NCI-H2107 treated with DMSO at 0.1 percent for 48 hours (cell line): Measurements from ENCODE around the gene BBS9.
"Not testable (repeated sequence)": the region's sequence is repeated elsewhere in the genome, so short reads cannot be mapped to it uniquely, and the experiment has no call there.

Experiments
- DNase-seq: peaks from one replicate; lab custom pipeline; 2025; ENCODE audit not compliant: unreplicated experiment; lab: John Stamatoyannopoulos, UW

BBS9 gene

DNA sequence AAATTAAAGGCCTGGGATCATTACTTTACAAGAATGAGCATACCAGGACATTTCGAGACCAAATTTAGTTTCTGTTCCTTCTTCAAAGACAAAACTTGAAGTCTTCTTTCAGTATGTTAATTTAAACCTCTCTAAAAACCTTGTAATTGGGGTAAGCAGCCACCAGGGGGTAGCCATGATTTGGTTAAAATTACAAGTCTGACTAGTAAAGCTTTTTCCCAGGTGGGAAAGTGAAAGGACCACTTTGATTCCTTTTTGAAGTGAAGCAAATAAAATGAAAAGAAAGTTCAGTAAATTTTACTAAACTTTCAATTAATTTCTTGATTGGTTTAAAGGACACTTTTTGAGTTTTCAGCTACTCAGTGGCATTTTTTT, 294.3 kb downstream of the BBS9 start:
- DNase-seq, result no peak

DNA sequence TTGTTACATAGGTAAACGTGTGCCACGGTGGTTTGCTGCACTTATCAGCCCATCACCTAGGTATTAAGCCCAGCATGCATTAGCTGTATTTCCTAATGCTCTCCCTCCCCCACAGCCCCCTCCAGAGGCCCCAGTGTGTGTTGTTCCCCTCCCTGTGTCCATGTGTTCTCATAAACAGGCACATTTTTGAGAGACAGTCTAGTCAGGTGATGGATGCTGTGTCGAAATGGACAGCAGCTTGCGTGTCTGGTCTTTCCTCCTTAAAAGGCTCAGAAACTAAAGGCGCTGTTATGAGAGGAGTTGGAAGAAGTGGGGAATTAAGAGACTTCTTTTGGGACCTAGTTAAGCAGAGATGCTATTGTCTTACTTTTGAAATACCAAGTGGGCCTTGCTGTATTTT, 296.0 kb downstream of the BBS9 start:
- no peak for DNase-seq

DNA sequence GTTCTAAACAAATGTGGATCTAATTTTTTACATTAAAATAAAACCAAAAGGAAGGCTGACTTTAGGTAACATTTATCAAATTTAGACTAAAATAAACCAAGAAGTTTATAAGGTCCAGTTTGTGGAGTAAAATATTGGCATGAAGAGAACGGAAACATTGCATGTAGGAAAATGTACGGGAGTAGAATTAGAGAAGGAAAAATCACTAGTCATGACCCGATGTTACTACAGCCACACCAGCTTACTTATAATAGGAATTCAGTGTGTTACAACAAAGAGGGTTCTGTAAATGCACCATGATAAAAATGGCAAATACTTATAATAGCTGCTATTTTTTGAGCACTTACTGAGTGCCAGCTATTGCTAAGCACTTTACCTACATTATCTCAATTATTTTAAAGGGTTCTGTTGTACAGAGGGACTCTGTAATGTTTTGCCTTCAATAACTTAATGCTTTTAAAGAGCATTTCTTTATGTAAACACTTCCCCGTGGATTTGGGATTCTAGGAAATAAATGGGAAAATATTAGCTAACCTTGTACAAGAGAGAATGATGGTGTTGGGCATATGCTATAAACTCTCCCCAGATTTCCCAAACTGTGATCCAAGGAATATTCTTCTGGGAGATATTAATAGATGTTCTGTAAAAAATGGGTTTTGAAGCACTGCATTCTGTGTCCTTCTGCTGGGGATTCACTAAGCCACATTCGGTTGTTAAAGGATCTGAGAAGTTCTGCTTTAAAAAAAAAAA, 296.7 kb downstream of the BBS9 start:
- DNase-seq, result no peak

DNA sequence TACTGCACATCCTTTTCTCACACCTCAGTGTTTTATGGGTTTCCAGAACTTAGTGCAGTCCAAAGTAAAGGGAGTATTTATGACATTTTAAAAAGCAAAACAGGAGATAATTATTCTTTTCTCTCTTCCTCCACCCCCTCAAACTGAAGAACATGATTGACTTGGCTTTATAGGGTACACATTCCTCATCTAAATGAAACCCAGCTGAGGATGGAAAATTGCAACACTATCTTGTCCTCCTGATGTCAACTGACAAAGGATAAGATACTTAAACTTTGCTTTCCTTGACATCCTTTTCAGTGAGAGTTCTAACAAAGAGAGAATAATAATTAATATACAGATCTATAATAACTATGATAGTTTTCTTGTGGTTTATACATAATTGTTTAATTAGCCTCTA, 299.1 kb downstream of the BBS9 start:
- DNase-seq, result no peak

DNA sequence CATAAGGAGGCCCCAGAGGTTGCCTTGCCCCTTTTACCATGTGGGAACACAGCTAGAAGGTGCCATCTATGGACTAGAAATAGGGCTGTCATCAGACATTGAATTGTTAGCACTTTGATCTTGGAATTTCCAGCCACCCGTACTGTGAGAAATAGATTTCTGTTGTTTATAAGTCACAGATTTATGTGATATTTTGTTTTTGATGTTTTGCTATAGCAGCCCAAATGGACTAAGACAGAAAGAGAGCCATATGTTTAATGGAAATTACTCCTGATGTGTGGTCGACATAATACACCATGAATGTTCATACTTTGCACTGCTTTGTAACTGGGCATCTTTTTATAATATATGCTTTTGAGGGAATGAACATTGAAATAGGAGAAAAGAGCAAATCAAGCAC, 302.2 kb downstream of the BBS9 start:
- DNase-seq, result no peak

DNA sequence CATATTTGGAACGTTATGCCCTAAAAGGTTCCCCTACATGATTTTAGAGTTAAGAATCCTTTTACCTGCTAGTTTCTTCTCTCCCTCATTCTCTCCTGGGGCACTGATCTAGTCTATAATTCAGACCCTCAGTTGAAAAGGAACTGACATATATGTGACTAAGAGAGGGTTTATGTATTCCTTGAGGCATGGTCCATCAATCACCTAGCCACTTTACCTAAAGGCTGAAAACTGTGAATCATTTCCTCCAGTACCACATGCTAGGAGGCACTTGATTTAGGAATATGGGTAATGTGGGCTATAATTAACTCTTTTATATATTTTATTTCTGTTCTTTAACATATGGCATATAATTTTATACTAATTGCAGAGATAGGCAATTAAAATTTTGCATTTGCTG, 303.5 kb downstream of the BBS9 start:
- DNase-seq, result no peak

DNA sequence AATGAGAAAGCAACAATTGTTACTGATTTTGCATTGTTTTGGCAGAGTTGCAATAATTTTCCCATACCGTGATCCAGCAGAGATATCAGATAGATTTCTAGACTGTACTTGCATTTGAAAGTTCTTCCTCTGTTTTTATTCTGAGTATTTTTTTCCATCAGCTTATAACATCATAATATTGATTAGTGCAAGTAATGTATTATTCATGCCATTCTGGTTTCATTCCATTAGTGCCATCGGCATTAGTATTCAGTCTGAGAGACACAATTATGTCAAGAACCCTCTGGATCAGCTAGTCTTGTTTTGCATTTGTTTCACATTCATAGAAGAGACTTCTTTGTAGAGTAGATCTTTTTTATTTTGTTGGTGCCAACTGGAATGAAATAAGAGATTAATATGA, 304.0 kb downstream of the BBS9 start:
- no peak for DNase-seq

DNA sequence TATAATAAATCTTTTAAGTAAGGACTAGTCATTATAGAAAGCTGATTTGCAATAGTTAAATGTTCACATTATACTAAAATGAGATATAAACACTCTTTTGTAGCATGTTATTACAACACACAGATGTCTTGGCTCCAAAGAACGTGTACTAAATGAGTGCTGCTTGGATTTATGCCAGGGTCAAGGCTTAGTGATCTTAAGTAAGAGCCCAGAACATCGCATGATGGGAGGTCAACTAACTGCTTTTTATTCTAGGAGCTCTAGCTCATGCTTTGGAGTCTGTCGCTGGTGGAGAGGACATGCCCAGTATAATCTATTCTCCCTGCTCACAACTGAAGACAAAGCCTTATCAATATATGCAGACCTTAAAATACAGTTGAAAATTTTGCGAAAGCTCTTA, 315.1 kb downstream of the BBS9 start:
- no peak for DNase-seq

DNA sequence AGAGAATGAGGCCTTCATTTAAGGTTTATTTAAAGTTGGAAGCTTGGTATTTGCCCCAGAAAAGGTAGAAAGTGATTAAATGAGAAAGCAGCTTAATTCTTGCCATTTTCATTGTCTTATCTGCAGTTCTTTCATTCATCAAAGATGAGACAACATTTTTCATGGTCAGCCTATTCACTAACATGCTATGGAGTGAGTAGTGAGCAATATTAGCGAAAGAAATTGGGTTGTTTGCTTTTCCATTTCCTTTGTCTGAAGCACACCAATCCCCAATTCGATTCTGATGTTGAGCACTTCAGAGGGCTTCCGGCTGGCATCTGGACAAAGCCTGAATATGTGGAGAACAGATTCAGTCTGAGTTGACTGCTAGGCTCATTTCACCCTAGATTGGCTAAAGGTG, 317.2 kb downstream of the BBS9 start:
- DNase-seq, result peak; percentile 32

DNA sequence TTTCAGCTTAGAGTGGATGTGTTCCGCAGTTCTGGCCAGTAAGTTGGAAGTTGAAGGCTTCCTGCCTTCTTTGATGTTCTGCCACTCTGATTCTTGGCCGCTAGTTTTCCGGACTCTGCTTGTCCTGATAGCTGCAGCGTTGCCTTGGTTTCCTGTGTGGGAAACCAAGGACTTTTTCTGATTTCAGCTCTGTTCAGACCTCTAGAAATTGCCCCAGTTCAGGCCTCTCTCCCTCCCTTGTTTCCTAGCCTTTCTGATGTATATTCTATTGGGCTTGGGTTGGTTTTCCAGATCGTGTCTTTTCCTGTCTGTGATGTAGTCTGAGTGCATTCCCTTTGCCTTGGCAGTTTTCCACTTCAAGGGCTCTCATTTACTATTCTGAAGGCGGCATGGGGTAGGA, 318.7 kb downstream of the BBS9 start:
- no peak for DNase-seq

DNA sequence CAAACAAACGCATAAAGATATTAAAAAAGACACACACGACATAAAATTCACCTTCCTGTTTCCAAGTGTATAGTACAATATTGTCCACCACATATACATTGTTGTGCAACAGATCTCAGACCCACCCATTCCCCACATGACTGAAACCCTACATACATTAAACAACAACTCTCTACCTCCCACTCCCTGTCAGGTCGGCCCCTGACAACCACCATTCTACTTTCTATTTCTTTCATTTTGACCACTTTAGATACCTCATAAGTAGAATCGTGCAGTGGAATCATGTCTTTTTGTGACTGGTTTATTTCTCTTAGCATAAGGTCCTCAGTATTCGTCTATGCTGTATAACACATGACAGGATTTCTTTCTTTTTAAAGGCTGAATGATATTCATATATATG, 320.5 kb downstream of the BBS9 start:
- DNase-seq, result no peak

DNA sequence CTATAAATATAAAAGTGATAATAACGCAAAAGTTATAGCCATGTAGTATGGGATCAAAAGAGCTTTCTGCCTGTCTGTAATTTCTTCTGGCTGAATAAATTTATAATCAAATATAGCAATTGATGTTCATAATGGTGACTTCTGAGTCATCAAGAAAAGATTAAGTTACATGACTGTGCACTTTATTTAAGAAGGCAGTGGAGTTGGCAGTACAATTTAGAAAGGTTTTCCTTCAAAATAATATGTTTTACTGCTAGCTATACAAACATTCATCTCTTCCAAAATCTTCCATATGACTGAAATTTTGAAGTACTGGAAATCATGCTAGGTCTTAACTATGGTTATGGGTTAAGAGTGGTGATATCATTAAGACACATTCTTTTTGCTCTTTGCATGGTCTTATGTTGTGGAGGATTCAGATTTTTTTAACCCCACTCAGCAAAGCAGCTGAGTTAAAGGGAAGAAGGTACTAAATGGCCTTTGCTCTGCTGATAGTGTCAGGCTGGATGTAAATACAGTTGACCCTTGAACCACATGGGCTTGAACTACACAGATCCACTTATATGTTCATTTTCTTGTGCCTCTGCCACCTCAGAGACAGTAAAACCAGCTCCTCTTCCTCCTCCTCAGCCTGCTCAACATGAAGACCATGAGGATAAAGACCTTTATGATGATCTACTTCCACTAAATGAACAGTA, 323.6 kb downstream of the BBS9 start:
- no peak for DNase-seq

DNA sequence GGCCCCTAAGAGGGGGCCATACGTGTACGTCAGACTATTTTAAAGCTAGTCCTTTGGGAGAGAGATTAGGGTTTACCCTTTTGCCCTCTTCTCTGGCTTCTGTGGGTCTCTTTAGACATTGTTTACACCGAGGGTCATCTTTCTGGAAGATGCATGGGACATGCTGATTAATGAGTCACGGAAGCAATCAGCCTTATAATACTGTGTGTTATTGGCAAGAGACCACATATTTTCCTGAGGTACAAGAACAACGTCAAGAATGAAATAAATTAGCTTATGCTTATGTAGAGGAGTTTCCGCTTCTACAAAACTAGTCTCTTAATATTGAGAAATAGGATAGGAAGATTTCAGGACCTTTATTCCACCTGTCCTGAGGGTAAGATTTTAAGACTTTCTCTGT, 327.7 kb downstream of the BBS9 start:
- no peak for DNase-seq

DNA sequence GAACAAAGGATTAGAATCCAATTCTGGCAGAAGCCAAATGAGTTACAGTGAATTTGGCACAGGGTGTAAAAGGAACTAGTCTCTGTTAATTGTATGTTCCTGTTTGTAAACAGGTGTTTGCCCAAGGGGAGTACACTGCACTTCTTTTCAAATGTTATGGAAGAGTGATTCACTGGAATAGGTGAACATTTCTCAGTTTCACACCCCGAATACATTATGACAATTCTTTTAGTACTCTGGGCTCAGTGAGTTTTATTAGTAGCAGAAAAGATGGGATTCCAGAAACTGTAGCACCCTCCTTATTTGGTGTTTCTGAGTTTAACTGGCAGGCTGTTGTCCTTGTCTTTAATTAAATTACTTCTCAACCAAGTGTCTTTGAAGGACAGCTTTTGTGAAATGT, 329.2 kb downstream of the BBS9 start:
- peak; percentile 24 for DNase-seq

DNA sequence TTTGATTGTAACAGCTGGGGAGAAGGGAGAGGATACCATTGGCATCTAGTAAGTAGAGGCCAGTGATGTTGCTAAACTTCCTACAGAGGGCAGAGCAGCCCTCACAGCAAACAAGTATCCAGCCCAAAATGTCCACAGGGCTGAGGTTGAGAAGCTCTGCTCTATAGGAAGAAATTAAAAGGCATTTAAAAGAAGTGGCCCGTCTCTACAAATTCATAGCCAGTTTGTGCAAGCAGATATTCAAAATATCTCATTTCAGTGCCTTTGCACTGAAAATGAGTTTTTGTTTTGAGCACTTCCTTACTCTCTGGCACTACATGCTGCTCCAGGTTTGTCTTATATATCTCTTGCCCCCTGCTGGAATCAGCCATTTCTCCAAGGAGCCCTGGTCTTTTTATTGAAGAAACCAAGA, 330.0 kb downstream of the BBS9 start:
- DNase-seq, result peak; percentile 33

DNA sequence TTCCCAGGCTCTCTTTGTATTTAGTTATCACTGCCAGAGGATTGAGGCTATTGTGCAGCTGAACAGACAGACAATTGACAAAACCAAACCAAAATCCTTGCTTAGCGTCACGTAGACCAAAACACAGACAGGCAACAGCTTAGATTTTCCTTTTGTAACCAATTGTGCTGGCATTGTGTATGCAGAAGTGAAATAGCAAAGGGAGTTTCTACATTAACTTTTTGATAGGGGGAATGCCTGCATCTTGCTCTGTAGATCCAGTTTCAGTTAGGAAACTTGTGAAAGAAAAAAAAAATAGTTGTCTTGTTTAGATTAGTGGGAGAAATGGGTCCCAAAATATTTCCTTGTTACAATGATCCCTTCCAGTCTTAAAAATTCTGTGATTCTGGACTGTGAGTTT, 333.8 kb downstream of the BBS9 start:
- no peak for DNase-seq

DNA sequence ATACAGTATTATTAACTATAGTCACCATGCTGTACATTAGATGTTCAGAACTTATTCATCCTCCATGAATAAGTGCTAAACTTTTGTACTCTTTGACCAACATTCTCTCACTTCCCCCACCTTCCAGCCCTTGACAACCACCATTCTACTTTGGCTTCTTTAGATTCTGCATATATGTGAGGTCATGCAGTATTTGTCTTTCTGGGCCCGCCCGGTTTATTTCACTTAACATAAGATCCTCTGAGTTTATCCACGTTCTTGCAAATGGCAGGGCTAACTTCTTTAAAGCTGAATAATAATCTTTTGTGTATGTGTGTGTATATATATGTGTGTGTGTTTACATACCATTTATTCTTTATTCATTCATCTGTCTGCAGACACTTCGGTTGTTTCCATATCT, 336.8 kb downstream of the BBS9 start:
- no peak for DNase-seq

DNA sequence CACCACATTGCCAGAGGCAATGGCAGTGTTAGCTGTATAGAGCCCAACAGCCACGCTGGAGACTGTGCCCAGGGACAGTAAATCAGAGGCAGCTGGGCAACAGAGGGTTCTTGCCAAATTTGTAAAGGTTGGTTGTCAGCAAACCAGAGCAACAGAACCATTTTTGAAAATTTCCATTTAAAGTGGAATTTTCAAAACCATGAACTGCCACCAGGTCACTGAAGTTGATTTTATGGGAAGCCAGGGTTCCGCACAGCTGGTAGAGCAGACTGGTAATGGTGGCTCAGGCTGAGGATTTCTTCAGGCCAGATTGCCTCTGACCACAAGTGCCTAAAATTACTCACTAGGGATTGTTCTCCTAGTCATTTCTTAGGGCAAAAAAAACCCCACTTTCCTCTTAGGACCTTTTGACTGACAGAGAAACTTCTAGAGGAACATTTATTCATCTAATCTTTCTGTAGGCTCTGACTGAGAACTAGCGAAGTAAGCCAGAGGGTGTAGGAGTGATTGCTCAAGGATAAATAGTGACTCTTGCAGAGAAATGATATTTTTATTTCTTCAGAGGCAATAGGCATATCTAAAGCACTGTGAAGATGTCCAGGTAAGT, 342.4 kb downstream of the BBS9 start:
- no peak for DNase-seq

DNA sequence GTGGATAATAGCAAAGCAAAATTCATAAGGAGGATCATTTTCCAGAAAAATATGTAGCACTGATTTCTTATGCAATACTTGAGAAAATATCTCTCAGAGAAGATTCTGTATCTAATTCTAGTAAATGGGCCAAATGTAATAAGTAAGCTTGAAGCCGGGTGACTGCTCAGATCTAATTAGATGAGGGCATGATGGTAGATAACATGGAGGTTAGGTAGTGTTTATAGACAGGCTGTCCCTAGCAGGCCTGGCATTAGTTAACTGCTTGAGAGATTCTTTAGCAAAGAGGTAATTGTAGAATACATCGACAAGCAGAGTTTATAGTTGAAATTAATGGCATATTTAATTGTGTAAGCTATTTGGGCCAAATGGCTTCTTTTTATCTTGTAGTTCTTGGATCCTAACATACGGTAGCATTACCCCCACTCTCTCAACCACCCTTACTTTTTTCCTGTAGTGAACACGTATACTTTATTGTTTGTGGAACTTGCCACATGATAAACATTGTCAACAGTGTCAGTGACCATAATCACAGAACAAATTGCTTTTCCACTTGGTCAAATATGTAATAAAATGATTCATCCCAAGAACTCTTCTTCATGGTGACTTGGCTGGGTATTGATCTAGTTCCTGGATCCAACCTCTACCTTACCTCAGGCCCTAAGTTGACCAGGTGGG, 343.1 kb downstream of the BBS9 start:
- DNase-seq, result no peak

DNA sequence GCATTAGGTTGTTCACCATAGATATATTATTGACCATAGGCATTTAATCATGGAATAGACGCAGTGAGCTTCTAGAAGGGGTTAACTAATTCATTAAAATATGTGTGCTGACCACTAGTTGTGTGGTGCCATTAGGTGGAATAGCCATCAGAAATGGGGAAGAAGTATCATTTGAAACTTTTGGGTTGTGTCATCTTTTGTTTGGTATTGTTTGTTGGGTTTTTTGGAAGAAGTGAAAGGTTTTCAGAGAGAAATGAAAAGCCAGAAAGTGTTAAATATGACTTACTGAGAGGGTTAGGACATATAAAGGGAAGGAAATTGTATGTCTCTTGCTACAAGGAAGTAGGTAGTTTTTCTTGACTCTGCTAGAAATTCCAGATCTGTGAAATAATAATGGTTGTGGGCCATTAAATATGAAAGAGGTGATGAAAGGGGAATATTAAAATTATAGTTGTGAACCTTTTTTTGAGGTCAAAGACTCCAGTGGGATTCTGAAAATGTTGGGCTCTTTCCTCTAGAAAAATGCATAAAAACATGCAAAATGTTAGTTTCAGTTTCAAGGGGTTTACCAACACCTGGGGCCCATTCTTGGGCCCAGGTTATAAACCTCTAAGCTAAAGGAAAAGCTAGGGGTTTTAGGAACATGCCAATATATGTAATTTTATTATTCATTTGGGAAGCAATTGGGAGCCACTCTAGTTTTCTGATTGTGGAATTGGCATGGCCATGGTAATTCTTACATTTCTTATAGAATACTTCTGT, 348.5 kb downstream of the BBS9 start:
- no peak for DNase-seq

DNA sequence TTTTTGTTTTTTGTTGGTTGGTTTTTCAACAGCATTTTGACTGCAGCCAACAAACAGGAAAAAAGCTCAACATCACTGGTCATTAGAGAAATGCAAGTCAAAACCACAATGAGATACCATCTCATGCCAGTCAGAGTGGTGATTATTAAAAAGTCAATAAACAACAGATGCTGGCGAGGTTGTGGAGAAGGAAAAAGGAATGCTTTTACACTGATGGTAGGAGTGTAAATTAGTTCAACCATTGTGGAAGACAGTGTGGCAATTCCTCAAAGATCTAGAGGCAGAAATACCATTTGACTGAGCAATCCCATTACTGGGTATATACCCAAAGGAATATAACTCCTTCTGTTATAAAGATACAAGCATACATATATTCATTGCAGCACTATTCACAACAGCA, 355.1 kb downstream of the BBS9 start:
- not testable (repeated sequence) for DNase-seq
